Measurements from ENCODE around the gene L3MBTL2.

- TF ChIP-seq CTCF (IDR thresholded peaks at IDR 0.05; ENCODE audit: low read depth, low read length) (no peak), EZH2phosphoT487 (IDR thresholded peaks at IDR 0.05; ENCODE audit: low read depth) (no peak)
Measured at GRCh38 chr22:41230401-41230785, 25.3 kb downstream of the L3MBTL2 start.

Measured in OCI-LY3 (cell line).